SK-N-SH treated with all-trans-retinoic acid at 6 μM for 48 hours (cell line): ENCODE results near the gene ARSB.

Experiments
- CSDC2 ChIP-seq: fragments of 250-450 bp; sonication (Bioruptor Pico); IDR thresholded peaks from 2 replicates; pipeline ENCODE4 v1.5.0; 2020; ENCODE audit warnings: mild to moderate bottlenecking, moderate library complexity
- ISL1 ChIP-seq: fragments of 250-450 bp; sonication (Bioruptor Pico); IDR thresholded peaks from 2 replicates; pipeline ENCODE4 v2.1.2; 2022; ENCODE audit warnings: mild to moderate bottlenecking, moderate library complexity
- OSR1 ChIP-seq: fragments of 250-450 bp; sonication (Bioruptor Pico); IDR thresholded peaks from 2 replicates; pipeline ENCODE4 v1.8.0; 2022; ENCODE audit warnings: moderate library complexity, mild to moderate bottlenecking, inconsistent platforms
- PATZ1 ChIP-seq: fragments of 250-450 bp; sonication (Bioruptor Pico); IDR thresholded peaks from 2 replicates; pipeline ENCODE4 v1.8.0; 2020; ENCODE audit warnings: mild to moderate bottlenecking, moderate library complexity, borderline replicate concordance
- ZFP30 ChIP-seq: fragments of 450-650 bp; formaldehyde crosslinking; IDR thresholded peaks from 2 replicates; pipeline ENCODE4 v1.5.0; 2022; ENCODE audit warnings: mild to moderate bottlenecking, moderate library complexity
- ZNF8 ChIP-seq: fragments of 450-650 bp; formaldehyde crosslinking; IDR thresholded peaks from 2 replicates; pipeline ENCODE4 v1.5.0; 2020; ENCODE audit warnings: mild to moderate bottlenecking, moderate library complexity
- TF ChIP-seq, protein P1 (sequence below): fragments of 250-450 bp; sonication (Bioruptor Pico); IDR thresholded peaks from 2 replicates; pipeline ENCODE4 v1.5.0; 2020; ENCODE audit warnings: mild to moderate bottlenecking, moderate library complexity

DNA sequence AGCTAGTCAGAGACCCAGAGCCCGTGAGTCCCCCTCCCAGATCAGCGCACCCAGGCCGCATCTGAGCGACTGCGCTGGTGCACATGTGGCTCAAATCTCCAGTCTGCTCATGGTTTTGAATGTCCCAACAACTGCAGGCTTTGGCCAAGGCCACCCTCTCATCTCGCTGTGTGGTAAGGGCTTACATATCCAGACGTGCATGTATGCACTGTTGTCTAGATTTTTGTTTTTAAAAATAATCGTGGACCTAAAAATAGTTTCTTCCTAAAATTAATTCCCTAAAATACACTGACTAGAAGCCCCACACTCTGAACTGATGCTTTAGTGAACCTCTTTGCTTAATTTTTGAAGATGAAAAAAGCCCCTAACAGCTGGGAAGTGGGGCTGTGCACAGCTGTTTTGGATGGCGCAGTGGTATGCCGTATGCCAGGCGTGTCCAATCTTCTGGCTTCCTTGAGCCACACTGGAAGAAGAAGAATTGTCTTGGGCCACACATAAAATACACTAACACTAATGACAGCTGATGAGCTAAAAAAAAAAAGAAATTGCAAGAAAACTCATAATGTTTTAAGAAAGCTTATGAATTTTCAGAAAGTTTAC, 193.5 kb downstream of the ARSB start:
- TF ChIP-seq, protein P1, sequence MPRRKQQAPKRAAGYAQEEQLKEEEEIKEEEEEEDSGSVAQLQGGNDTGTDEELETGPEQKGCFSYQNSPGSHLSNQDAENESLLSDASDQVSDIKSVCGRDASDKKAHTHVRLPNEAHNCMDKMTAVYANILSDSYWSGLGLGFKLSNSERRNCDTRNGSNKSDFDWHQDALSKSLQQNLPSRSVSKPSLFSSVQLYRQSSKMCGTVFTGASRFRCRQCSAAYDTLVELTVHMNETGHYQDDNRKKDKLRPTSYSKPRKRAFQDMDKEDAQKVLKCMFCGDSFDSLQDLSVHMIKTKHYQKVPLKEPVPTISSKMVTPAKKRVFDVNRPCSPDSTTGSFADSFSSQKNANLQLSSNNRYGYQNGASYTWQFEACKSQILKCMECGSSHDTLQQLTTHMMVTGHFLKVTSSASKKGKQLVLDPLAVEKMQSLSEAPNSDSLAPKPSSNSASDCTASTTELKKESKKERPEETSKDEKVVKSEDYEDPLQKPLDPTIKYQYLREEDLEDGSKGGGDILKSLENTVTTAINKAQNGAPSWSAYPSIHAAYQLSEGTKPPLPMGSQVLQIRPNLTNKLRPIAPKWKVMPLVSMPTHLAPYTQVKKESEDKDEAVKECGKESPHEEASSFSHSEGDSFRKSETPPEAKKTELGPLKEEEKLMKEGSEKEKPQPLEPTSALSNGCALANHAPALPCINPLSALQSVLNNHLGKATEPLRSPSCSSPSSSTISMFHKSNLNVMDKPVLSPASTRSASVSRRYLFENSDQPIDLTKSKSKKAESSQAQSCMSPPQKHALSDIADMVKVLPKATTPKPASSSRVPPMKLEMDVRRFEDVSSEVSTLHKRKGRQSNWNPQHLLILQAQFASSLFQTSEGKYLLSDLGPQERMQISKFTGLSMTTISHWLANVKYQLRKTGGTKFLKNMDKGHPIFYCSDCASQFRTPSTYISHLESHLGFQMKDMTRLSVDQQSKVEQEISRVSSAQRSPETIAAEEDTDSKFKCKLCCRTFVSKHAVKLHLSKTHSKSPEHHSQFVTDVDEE (CRISPR knock-in tag), result no peak
- TF ChIP-seq CSDC2 (CRISPR knock-in tag), result no peak
- TF ChIP-seq ZNF8 (CRISPR knock-in tag), result no peak
- TF ChIP-seq ISL1, result no peak
- TF ChIP-seq OSR1, result no peak
- no peak for TF ChIP-seq PATZ1
- TF ChIP-seq ZFP30 (CRISPR knock-in tag), result no peak
